GM12892 (cell line): ENCODE results near the gene SWSAP1.

ENCODE experiments used
- POLR2A ChIP-seq: IDR thresholded peaks from 2 replicates; pipeline ENCODE4 v1.6.1; 2011; ENCODE audit warnings: low read depth, low read length, control low read depth
- TAF1 ChIP-seq: IDR thresholded peaks from 2 replicates; pipeline ENCODE4 v1.6.1; 2011; ENCODE audit warnings: low read depth, mild to moderate bottlenecking, control low read depth, low read length, borderline replicate concordance

GRCh38 chr19:11378319-11379189 is 4.1 kb downstream of the SWSAP1 start:
- no peak for TF ChIP-seq TAF1
- no peak for TF ChIP-seq POLR2A
